GM23248 (cell line): ENCODE results near the gene PTBP1. TPM values are rescaled to one million over a fixed set of nuclear protein-coding genes. Genes with fewer than 3 reads are reported as not detected.

Experiments used
- DNase-seq: peaks from one replicate; pipeline ENCODE4 v3.0.0-alpha.2; 2015
- H2AFZ ChIP-seq: fragments of 200-600 bp; sonication (generic); 2 replicates; pipeline ENCODE4 v1.6.1; 2016; ENCODE audit warnings: antibody characterized with exemption
- H3F3A ChIP-seq: fragments of 200-600 bp; sonication (generic); 2 replicates; pipeline ENCODE4 v1.6.1; 2016; ENCODE audit warnings: mild to moderate bottlenecking, antibody characterized with exemption, mixed run types; ENCODE audit not compliant: insufficient read depth
- H3K27ac ChIP-seq: fragments of 200-600 bp; sonication (generic); 2 replicates; pipeline ENCODE4 v1.5.1; 2016; ENCODE audit warnings: mild to moderate bottlenecking
- H3K27me3 ChIP-seq: fragments of 200-600 bp; sonication (generic); replicated peaks from 2 replicates; pipeline ENCODE4 v1.6.1; 2016; ENCODE audit warnings: mild to moderate bottlenecking; ENCODE audit not compliant: insufficient read depth
- H3K36me3 ChIP-seq: fragments of 200-600 bp; sonication (generic); 2 replicates; pipeline ENCODE4 v1.6.1; 2016; ENCODE audit warnings: low read depth, mild to moderate bottlenecking
- H3K4me1 ChIP-seq: fragments of 200-600 bp; sonication (generic); 2 replicates; pipeline ENCODE4 v1.6.1; 2016; ENCODE audit warnings: mild to moderate bottlenecking; ENCODE audit not compliant: insufficient read depth
- H3K4me2 ChIP-seq: fragments of 200-600 bp; sonication (generic); one replicate; pipeline ENCODE4 v1.6.1; 2016; ENCODE audit warnings: mild to moderate bottlenecking; ENCODE audit not compliant: unreplicated experiment
- H3K4me3 ChIP-seq: fragments of 200-600 bp; sonication (generic); 2 replicates; pipeline ENCODE4 v1.5.1; 2016; ENCODE audit warnings: mild to moderate bottlenecking
- H3K79me2 ChIP-seq: fragments of 200-600 bp; sonication (generic); 2 replicates; pipeline ENCODE4 v1.6.1; 2016; ENCODE audit warnings: mild to moderate bottlenecking; ENCODE audit not compliant: insufficient read depth
- H3K9ac ChIP-seq: fragments of 200-600 bp; sonication (generic); 2 replicates; pipeline ENCODE4 v1.6.1; 2016; ENCODE audit warnings: mild to moderate bottlenecking
- H3K9me2 ChIP-seq: fragments of 200-600 bp; sonication (generic); 2 replicates; pipeline ENCODE4 v1.6.1; 2016; ENCODE audit warnings: mixed run types, mild to moderate bottlenecking, moderate library complexity; ENCODE audit not compliant: insufficient read depth
- H3K9me3 ChIP-seq: fragments of 200-600 bp; sonication (generic); one replicate; pipeline ENCODE4 v1.6.1; 2017; ENCODE audit warnings: low read depth
- H4K20me1 ChIP-seq: fragments of 200-600 bp; sonication (generic); 2 replicates; pipeline ENCODE4 v1.6.0; 2016; ENCODE audit not compliant: insufficient read depth
- EZH2 ChIP-seq: fragments of 200-600 bp; sonication (generic); IDR thresholded peaks from 2 replicates; pipeline ENCODE4 v1.6.1; 2018; ENCODE audit warnings: antibody characterized with exemption, mild to moderate bottlenecking; ENCODE audit not compliant: insufficient read depth, poor library complexity, severe bottlenecking
- EZH2phosphoT487 ChIP-seq: fragments of 200-600 bp; sonication (generic); IDR thresholded peaks from 2 replicates; pipeline ENCODE4 v1.6.1; 2018; ENCODE audit warnings: antibody characterized with exemption, moderate library complexity, mild to moderate bottlenecking, low read depth; ENCODE audit not compliant: insufficient read depth
- WGBS, 2 experiments: methylation state at CpG; one replicate each; pipeline ENCODE4 v1.1.6; 2015 to 2017; ENCODE audit warnings: low lambda C conversion rate in 2 of 2, low coverage in 1 of 2; ENCODE audit errors: missing lambda C conversion rate in 2 of 2; 5-methylcytosine and 5-hydroxymethylcytosine counted together
- in situ Hi-C: fragments of 300-500 bp; cut with MboI; formaldehyde crosslinking; loops from 2 replicates; pipeline ENCODE4 v1.15.0; 2020
- polyA plus RNA-seq: library from polyadenylated mRNA; unstranded; fragments of >200 nt; fragmentation: Nextera tagmentation; extraction: Ambion mirVana; gene quantifications from 2 replicates; pipeline ENCODE4 v1.2.1, GENCODE V29; 2016
- total RNA-seq: library from RNA; depleted of rRNA; stranded (reverse); fragments of >200 nt; shearing (Covaris generic); gene quantifications from 2 replicates; pipeline ENCODE4 v1.2.3, GENCODE V29; 2014

PTBP1 gene
- total and polyA plus RNA-seq, 2 experiments from 2014 or later, result 160 to 175 TPM

DNA sequence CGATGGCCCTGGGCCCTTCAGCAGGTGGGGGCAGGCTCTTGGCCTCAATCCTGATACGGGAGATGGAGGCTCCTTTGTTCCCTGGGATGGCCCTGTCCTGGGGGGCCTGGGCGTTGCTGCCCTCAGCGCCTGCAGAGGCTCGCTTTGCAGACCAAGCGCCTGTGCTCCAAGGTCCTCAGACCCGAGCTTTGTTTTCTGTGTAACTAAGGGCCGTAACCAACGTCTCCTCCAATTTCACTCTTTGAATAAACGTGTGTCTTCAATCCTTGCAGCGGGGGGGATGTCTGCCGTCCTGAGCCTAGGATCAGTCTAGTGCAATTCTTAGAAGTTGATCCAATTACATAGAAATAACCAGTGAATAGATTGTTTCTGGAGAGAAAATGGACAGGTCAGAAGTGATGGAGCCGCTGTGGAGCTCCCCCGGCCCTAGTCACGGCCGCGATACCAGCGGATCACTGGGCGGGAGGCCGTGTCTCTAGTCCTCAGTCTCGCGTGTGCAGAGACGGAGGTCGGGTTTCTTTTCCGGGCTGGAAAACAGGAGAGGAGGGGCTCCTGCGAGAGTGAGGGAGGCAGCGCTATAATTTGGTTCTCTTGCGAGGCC lies 5.3 kb downstream of the PTBP1 start:
- H3K4me1 ChIP-seq, result peaks cover 27% of the 10 kb centered on the region
- peak; percentile 48 for DNase-seq
- no peaks in the 10 kb centered on the region for H3K27me3 ChIP-seq
- H3K4me2 ChIP-seq, result peak overlapping the region; percentile 98
- 55 to 58% methylated on average over 27 to 28 of the region's 28 CpGs for WGBS, 2 experiments
- H3K9ac ChIP-seq, result peak overlapping the region; percentile 94
- peak overlapping the region; percentile 86 for H3K4me3 ChIP-seq
- H3F3A ChIP-seq, result peaks cover 15% of the 10 kb centered on the region
- 0 out of 2 replicates have a peak overlapping the region, but pooled peaks have one; percentile 3 for H3K27ac ChIP-seq
- peaks cover 30% of the 10 kb centered on the region for H3K36me3 ChIP-seq
- no peak overlapping the region for H2AFZ ChIP-seq
- in situ Hi-C loops, result no loop called here
- peaks cover 97% of the 10 kb centered on the region for H3K79me2 ChIP-seq
- no peaks in the 10 kb centered on the region for H3K9me3 ChIP-seq
- TF ChIP-seq EZH2phosphoT487 (no peak), EZH2 (no peak)
- peaks cover 30% of the 10 kb centered on the region for H4K20me1 ChIP-seq
- no peaks in the 10 kb centered on the region for H3K9me2 ChIP-seq

DNA sequence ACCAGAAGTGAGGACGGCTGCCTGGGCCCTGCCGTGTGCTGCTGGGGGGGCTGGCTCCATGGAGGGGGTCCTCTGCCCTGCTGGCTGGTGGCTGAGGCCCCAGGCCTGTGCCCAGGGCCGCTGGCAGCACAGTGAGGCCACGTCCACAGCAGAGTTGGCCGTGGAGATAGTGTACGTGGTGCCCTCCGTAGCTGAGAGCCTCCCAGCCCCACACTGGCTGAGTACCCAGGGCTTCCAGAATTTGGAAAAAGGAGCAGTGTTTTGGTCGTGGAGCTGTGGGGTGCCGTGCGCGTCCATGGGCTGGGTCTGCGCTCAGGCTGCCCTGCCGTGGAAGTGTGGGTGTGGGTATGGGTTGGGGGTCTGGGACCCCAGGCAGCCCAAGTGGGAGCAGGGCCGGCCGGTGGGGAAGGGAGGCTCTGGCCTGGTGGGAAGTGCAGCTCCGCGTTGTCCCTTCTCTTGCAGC lies 5.9 kb downstream of the PTBP1 start:
- H3K9me3 ChIP-seq, result no peaks in the 10 kb centered on the region
- H2AFZ ChIP-seq, result no peak overlapping the region
- peaks cover 35% of the 10 kb centered on the region for H3K36me3 ChIP-seq
- no peak for TF ChIP-seq EZH2
- no peak for TF ChIP-seq EZH2phosphoT487
- H3K4me3 ChIP-seq, result no peak overlapping the region
- peaks cover 30% of the 10 kb centered on the region for H4K20me1 ChIP-seq
- in situ Hi-C loops, result no loop called here
- H3K9me2 ChIP-seq, result no peaks in the 10 kb centered on the region
- 0 out of 2 replicates have a peak overlapping the region, but pooled peaks have one; percentile 3 for H3K27ac ChIP-seq
- peak overlapping the region; percentile 94; the same call in 1 of the 2 replicates for H3K9ac ChIP-seq
- peak overlapping the region; percentile 98 for H3K4me2 ChIP-seq
- peaks cover 27% of the 10 kb centered on the region for H3K4me1 ChIP-seq
- peaks cover 100% of the 10 kb centered on the region for H3K79me2 ChIP-seq
- DNase-seq, result no peak
- H3F3A ChIP-seq, result peaks cover 20% of the 10 kb centered on the region
- H3K27me3 ChIP-seq, result no peaks in the 10 kb centered on the region
- WGBS, 2 experiments, result 82 to 83% methylated on average over 12 to 17 of the region's 17 CpGs

DNA sequence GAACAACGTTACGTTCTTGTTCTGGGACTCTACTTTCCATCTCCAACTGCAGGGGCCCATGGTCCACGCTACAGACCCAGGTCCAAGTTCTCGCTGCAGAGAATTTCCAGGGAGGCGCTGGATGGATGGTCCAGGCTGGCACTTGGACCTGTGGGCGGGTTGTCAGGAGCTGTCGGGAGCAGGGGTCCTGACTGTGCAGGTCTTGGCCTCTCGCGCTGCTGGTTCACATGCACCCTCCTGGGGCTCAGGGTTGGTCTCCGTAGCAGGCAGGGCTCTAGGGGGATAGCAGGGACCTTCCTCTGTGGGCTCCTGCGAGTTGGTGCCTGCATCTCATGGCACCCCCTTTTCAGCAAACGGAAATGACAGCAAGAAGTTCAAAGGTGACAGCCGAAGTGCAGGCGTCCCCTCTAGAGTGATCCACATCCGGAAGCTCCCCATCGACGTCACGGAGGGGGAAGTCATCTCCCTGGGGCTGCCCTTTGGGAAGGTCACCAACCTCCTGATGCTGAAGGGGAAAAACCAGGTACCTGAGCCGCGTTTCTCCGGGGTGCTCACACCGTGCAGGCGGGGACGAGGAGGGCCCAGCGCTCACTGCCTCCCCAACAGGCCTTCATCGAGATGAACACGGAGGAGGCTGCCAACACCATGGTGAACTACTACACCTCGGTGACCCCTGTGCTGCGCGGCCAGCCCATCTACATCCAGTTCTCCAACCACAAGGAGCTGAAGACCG lies 6.6 kb downstream of the PTBP1 start:
- no peak overlapping the region for H2AFZ ChIP-seq
- H3K4me2 ChIP-seq, result no peak overlapping the region
- H3K79me2 ChIP-seq, result peaks cover 100% of the 10 kb centered on the region
- in situ Hi-C loops, result no loop called here
- H3K9me3 ChIP-seq, result no peaks in the 10 kb centered on the region
- H3K27me3 ChIP-seq, result no peaks in the 10 kb centered on the region
- no peak overlapping the region for H3K9ac ChIP-seq
- TF ChIP-seq EZH2phosphoT487 (no peak), EZH2 (no peak)
- H3K27ac ChIP-seq, result no peak overlapping the region
- peaks cover 40% of the 10 kb centered on the region for H3K36me3 ChIP-seq
- H4K20me1 ChIP-seq, result peaks cover 28% of the 10 kb centered on the region
- H3F3A ChIP-seq, result peaks cover 20% of the 10 kb centered on the region
- 86 to 90% methylated on average over 31 of the region's 31 CpGs for WGBS, 2 experiments
- H3K4me1 ChIP-seq, result peaks cover 27% of the 10 kb centered on the region
- H3K9me2 ChIP-seq, result no peaks in the 10 kb centered on the region
- no peak overlapping the region for H3K4me3 ChIP-seq
- DNase-seq, result no peak

DNA sequence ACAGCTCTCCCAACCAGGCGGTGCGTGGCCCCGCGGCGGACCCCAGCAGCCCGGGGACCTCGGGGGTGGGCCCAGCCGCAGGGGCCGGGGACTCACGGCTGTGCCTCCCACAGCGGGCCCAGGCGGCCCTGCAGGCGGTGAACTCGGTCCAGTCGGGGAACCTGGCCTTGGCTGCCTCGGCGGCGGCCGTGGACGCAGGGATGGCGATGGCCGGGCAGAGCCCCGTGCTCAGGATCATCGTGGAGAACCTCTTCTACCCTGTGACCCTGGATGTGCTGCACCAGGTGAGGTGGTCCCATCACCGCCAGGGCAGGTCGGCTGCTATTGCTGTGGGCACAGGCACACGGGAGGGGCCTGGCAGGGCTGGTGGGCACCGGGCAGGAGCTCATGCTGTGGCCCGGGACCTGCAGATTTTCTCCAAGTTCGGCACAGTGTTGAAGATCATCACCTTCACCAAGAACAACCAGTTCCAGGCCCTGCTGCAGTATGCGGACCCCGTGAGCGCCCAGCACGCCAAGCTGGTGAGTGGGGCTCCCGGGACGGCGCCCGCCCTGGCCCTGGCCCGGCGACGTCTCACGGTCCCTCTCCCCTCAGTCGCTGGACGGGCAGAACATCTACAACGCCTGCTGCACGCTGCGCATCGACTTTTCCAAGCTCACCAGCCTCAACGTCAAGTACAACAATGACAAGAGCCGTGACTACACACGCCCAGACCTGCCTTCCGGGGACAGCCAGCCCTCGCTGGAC lies 7.3 kb downstream of the PTBP1 start:
- TF ChIP-seq EZH2phosphoT487, result no peak
- TF ChIP-seq EZH2, result no peak
- Histone ChIP-seq H3K9ac (no peak overlapping the region), H3F3A (peaks cover 16% of the 10 kb centered on the region), H3K36me3 (peaks cover 42% of the 10 kb centered on the region), H4K20me1 (peaks cover 23% of the 10 kb centered on the region), H2AFZ (no peak overlapping the region), H3K79me2 (peaks cover 100% of the 10 kb centered on the region), H3K9me3 (no peaks in the 10 kb centered on the region), H3K4me2 (no peak overlapping the region), H3K27me3 (no peaks in the 10 kb centered on the region), H3K27ac (no peak overlapping the region), H3K4me3 (no peak overlapping the region), H3K9me2 (no peaks in the 10 kb centered on the region), H3K4me1 (peaks cover 24% of the 10 kb centered on the region)
- no peak for DNase-seq
- WGBS, 2 experiments, result 94 to 95% methylated on average over 44 to 45 of the region's 53 CpGs
- in situ Hi-C loops, result no loop called here
